H54 (cell line): ENCODE measurements around the gene SMIM20.

Experiments used
- DNase-seq: peaks from one replicate; pipeline ENCODE4 v3.0.0; 2011; ENCODE audit warnings: low spot score, mixed read lengths; ENCODE audit not compliant: insufficient read length
- FAIRE-seq: peaks from 3 replicates; lab custom pipeline; 2011; peaks lifted over from hg19 to GRCh38; lab: Jason Lieb, UNC
- POLR2A ChIP-seq: IDR thresholded peaks from 2 replicates; pipeline ENCODE4 v1.6.1; 2011; ENCODE audit warnings: low read depth, mild to moderate bottlenecking, low read length

The SMIM20 gene

GRCh38 chr4:25881193-25881592 lies 32.8 kb upstream of the SMIM20 start:
- DNase-seq (no peak), FAIRE-seq (no peak)
- no peak for TF ChIP-seq POLR2A

- DNase-seq (no peak), FAIRE-seq (no peak)
- no peak for TF ChIP-seq POLR2A
Observed at GRCh38 chr4:25882226-25882625, 31.8 kb upstream of the SMIM20 start.

- DNase-seq (no peak), FAIRE-seq (no peak)
- TF ChIP-seq POLR2A, result no peak
Observed at GRCh38 chr4:25883565-25883964, 30.5 kb upstream of the SMIM20 start.

GRCh38 chr4:25884031-25884782 lies 29.8 kb upstream of the SMIM20 start:
- DNase-seq, result no peak
- no peak for TF ChIP-seq POLR2A
- no peak for FAIRE-seq

GRCh38 chr4:25888781-25889180 lies 25.2 kb upstream of the SMIM20 start:
- DNase-seq (no peak), FAIRE-seq (no peak)
- TF ChIP-seq POLR2A, result no peak

- FAIRE-seq (no peak), DNase-seq (no peak)
- no peak for TF ChIP-seq POLR2A
Observed at GRCh38 chr4:25889589-25890503, 24.2 kb upstream of the SMIM20 start.

- TF ChIP-seq POLR2A, result no peak
- DNase-seq, result no peak
- FAIRE-seq, result no peak
Observed at GRCh38 chr4:25890571-25891485, 23.2 kb upstream of the SMIM20 start.

- FAIRE-seq (no peak), DNase-seq (no peak)
- no peak for TF ChIP-seq POLR2A
Observed at GRCh38 chr4:25892796-25893195, 21.2 kb upstream of the SMIM20 start.

GRCh38 chr4:25896776-25897539 lies 17.1 kb upstream of the SMIM20 start:
- no peak for FAIRE-seq

GRCh38 chr4:25900310-25900709 lies 13.7 kb upstream of the SMIM20 start:
- FAIRE-seq (no peak), DNase-seq (no peak)
- no peak for TF ChIP-seq POLR2A

More at GRCh38 chr4:25896776-25897539, 17.1 kb upstream of the SMIM20 start:
- no peak for DNase-seq
- no peak for TF ChIP-seq POLR2A

- TF ChIP-seq POLR2A, result no peak
- no peak for FAIRE-seq
Observed at GRCh38 chr4:25901030-25901430, 13.0 kb upstream of the SMIM20 start.

GRCh38 chr4:25903900-25904747 lies 9.9 kb upstream of the SMIM20 start:
- DNase-seq (no peak), FAIRE-seq (no peak)
- no peak for TF ChIP-seq POLR2A

More at GRCh38 chr4:25901030-25901430, 13.0 kb upstream of the SMIM20 start:
- DNase-seq, result no peak
